GM23248 (cell line): ENCODE data around the gene PXDN.

Experiments
- EZH2 ChIP-seq: fragments of 200-600 bp; sonication (generic); IDR thresholded peaks from 2 replicates; pipeline ENCODE4 v1.6.1; 2018; ENCODE audit warnings: antibody characterized with exemption, mild to moderate bottlenecking; ENCODE audit not compliant: insufficient read depth, poor library complexity, severe bottlenecking
- EZH2phosphoT487 ChIP-seq: fragments of 200-600 bp; sonication (generic); IDR thresholded peaks from 2 replicates; pipeline ENCODE4 v1.6.1; 2018; ENCODE audit warnings: antibody characterized with exemption, moderate library complexity, mild to moderate bottlenecking, low read depth; ENCODE audit not compliant: insufficient read depth

DNA sequence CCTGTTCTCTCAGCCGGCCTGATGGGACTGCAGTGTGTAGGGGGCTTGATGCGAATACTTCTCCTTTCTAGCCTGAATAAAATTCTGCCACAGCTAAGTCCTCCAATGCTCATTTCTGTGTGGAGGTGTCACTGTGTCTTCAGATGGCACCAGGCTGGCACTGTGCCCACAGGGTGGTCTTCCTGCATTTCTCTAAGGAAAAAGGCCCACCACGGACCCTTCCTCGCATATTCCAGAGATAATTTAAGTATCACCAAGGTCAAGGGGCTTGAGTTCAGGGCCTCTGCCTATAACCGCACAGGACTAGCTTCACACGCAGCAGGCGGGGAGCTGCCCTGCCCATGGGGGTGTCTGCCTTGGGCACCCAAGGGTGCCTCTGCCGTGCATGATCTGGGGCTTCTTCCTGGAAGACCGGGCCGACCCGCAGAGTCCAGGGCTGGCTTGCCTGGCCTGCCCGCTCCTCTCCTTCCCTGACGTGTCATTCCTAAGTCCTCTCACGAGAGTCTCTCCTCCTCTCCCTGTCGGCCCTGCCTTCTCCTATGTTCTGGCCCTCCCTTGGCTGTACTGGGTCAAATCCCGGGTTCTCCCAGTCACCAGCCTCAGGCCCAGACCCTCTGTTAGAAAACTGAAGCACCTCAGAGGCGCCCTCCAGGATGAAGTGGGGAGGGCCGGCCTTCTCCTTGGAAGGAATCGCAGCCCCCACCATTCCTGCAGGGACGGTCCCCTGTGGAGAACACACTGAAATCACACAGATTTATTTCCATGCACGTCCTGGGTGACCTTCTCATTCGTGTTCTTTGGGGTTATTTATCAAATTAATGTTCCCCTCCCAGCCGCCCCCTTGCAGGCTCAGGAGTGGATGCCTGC is 48.9 kb upstream of the PXDN start:
- TF ChIP-seq EZH2 (no peak), EZH2phosphoT487 (no peak)
